Natural killer cell (primary cell): ENCODE results near the gene AMT. TPM values are rescaled to one million over a fixed set of nuclear protein-coding genes. Genes with fewer than 3 reads are reported as not detected.

ENCODE experiments used
- ATAC-seq, 3 donors: fragments of 150-1000 bp in 2 of 3; fragments of 200-7000 bp in 1 of 3; cut with Tn5 transposase; 1 replicate in 1 of 3; 2 replicates in 2 of 3; pipeline ENCODE4 v1.10.0; 2021; ENCODE audit warnings: mild to moderate bottlenecking in 2 of 3, moderate library complexity in 2 of 3
- DNase-seq, 2 donors: peaks; one replicate each; pipeline versions ENCODE4 v3.0.0 to v3.0.0-alpha.2; 2013 to 2021; ENCODE audit warnings: mixed read lengths in 1 of 2
- H3K27ac ChIP-seq: one replicate; pipeline ENCODE4 v1.5.1; 2013; ENCODE audit warnings: mild to moderate bottlenecking, low read length
- H3K27me3 ChIP-seq: one replicate; pipeline ENCODE4 v1.6.1; 2013; ENCODE audit warnings: low read length; ENCODE audit not compliant: control insufficient read depth, insufficient read depth
- H3K36me3 ChIP-seq: one replicate; pipeline ENCODE4 v1.6.1; 2013; ENCODE audit warnings: low read length; ENCODE audit not compliant: control insufficient read depth, insufficient read depth
- H3K4me1 ChIP-seq: one replicate; pipeline ENCODE4 v1.6.1; 2013; ENCODE audit warnings: low read length; ENCODE audit not compliant: control insufficient read depth, insufficient read depth
- H3K4me3 ChIP-seq: one replicate; pipeline ENCODE4 v1.5.1; 2013; ENCODE audit warnings: low read length
- H3K9me3 ChIP-seq: one replicate; pipeline ENCODE4 v1.6.1; 2013; ENCODE audit warnings: low read length; ENCODE audit not compliant: control insufficient read depth, insufficient read depth
- H3K27ac Mint-ChIP-seq, 2 donors: one replicate each; pipeline ENCODE4 v1.8.0; 2022; ENCODE audit warnings: mild to moderate bottlenecking in 2 of 2, mixed read lengths in 2 of 2, moderate library complexity in 1 of 2
- H3K27me3 Mint-ChIP-seq, 2 donors: one replicate each; pipeline ENCODE4 v1.8.0; 2022; ENCODE audit warnings: low read depth in 2 of 2, mixed read lengths in 2 of 2
- H3K36me3 Mint-ChIP-seq: one replicate; pipeline ENCODE4 v1.8.0; 2022; ENCODE audit warnings: mixed read lengths
- H3K4me1 Mint-ChIP-seq, 2 donors: one replicate each; pipeline ENCODE4 v1.8.0; 2022; ENCODE audit warnings: mixed read lengths in 2 of 2
- H3K4me3 Mint-ChIP-seq: one replicate; pipeline ENCODE4 v1.8.0; 2022; ENCODE audit warnings: mild to moderate bottlenecking, moderate library complexity, mixed read lengths
- H3K9me3 Mint-ChIP-seq, 2 donors: one replicate each; pipeline ENCODE4 v1.8.0; 2022; ENCODE audit warnings: mixed read lengths in 2 of 2
- WGBS: methylation state at CpG from one replicate; pipeline ENCODE4 v1.1.7; 2013; ENCODE audit warnings: missing lambda C conversion rate; ENCODE audit not compliant: insufficient coverage; 5-methylcytosine and 5-hydroxymethylcytosine counted together
- intact Hi-C: fragments of 100-400 bp; cut with micrococcal nuclease; formaldehyde crosslinking; loops from one replicate; pipeline ENCODE4 v1.14.2; 2022
- total RNA-seq, 4 donors: library from RNA; stranded (reverse); fragments of 120-200 nt in 1 of 4; gene quantifications; one replicate each; pipeline versions ENCODE4 v1.2.3 to v1.2.4, GENCODE V29; 2013 to 2022
- TF ChIP-seq, protein P1 (sequence below): fragments of 200-600 bp; IDR thresholded peaks from one replicate; pipeline ENCODE4 v1.8.0; 2022; ENCODE audit warnings: antibody characterized with exemption

Gene AMT
- total RNA-seq, 3 donors from 2014 or later (not counting 1 experiment from before 2014, with no cell fraction given), result 13.4 to 14.2 (median 14.0) TPM

GRCh38 chr3:49414753-49415152 is 7.5 kb downstream of the AMT start:
- peak overlapping the region; percentile 83 for H3K27ac ChIP-seq
- WGBS, result 84% methylated on average over 2 of the region's 2 CpGs
- H3K36me3 Mint-ChIP-seq, result no peaks in the 10 kb centered on the region
- H3K4me1 ChIP-seq, result peaks cover 70% of the 10 kb centered on the region
- peak overlapping the region; percentile 25 for H3K4me3 Mint-ChIP-seq
- H3K9me3 ChIP-seq, result no peaks in the 10 kb centered on the region
- no peak for ATAC-seq
- no peaks in the 10 kb centered on the region for H3K27me3 ChIP-seq
- H3K4me3 ChIP-seq, result no peak overlapping the region
- intact Hi-C loops, result no loop called here
- H3K36me3 ChIP-seq, result peaks cover 6% of the 10 kb centered on the region
- TF ChIP-seq, protein P1, sequence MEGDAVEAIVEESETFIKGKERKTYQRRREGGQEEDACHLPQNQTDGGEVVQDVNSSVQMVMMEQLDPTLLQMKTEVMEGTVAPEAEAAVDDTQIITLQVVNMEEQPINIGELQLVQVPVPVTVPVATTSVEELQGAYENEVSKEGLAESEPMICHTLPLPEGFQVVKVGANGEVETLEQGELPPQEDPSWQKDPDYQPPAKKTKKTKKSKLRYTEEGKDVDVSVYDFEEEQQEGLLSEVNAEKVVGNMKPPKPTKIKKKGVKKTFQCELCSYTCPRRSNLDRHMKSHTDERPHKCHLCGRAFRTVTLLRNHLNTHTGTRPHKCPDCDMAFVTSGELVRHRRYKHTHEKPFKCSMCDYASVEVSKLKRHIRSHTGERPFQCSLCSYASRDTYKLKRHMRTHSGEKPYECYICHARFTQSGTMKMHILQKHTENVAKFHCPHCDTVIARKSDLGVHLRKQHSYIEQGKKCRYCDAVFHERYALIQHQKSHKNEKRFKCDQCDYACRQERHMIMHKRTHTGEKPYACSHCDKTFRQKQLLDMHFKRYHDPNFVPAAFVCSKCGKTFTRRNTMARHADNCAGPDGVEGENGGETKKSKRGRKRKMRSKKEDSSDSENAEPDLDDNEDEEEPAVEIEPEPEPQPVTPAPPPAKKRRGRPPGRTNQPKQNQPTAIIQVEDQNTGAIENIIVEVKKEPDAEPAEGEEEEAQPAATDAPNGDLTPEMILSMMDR, result no peak
- no peaks in the 10 kb centered on the region for H3K9me3 Mint-ChIP-seq
- no peaks in the 10 kb centered on the region for H3K27me3 Mint-ChIP-seq
- H3K27ac Mint-ChIP-seq, result peak overlapping the region; percentile 97 to 99
- peaks cover 63 to 71% of the 10 kb centered on the region in 2 donors for H3K4me1 Mint-ChIP-seq
- DNase-seq, result no peak

DNA sequence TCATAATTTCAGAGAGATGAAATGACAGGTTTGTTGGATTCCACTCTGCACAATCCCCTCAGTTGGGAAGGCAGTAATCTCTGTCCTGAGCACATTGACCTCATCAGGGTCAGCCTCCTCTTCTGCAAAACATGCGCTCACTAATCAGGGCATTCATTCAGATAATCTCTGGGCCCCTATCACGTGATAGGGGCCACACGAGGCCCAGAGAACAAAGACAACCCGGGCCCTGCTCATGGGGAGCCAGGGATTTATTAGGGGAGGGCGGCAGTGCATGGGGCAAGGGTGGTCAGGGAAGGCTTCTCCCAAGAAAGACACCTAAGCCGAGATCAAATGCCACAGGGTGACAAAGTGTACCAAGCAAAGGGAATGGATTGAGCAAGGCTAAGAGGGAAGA is 8.9 kb downstream of the AMT start:
- no peaks in the 10 kb centered on the region for H3K9me3 Mint-ChIP-seq
- peak overlapping the region; percentile 97 to 99 for H3K27ac Mint-ChIP-seq
- no peak for DNase-seq
- TF ChIP-seq, protein P1, result no peak
- H3K4me1 Mint-ChIP-seq, result peaks cover 63 to 71% of the 10 kb centered on the region in 2 donors
- Histone ChIP-seq H3K36me3 (peaks cover 6% of the 10 kb centered on the region), H3K27me3 (no peaks in the 10 kb centered on the region), H3K27ac (peak overlapping the region; percentile 90), H3K4me3 (no peak overlapping the region), H3K9me3 (no peaks in the 10 kb centered on the region), H3K4me1 (peaks cover 72% of the 10 kb centered on the region)
- H3K27me3 Mint-ChIP-seq, result no peaks in the 10 kb centered on the region
- no peak for ATAC-seq
- H3K4me3 Mint-ChIP-seq, result peak overlapping the region; percentile 40
- intact Hi-C loops, result loop anchor here (2.0 kb wide), 1 partner anchor 319 kb away; the partner anchor contains the start of gene QRICH1
- WGBS, result 96% methylated on average over 6 of the region's 6 CpGs
- no peaks in the 10 kb centered on the region for H3K36me3 Mint-ChIP-seq

DNA sequence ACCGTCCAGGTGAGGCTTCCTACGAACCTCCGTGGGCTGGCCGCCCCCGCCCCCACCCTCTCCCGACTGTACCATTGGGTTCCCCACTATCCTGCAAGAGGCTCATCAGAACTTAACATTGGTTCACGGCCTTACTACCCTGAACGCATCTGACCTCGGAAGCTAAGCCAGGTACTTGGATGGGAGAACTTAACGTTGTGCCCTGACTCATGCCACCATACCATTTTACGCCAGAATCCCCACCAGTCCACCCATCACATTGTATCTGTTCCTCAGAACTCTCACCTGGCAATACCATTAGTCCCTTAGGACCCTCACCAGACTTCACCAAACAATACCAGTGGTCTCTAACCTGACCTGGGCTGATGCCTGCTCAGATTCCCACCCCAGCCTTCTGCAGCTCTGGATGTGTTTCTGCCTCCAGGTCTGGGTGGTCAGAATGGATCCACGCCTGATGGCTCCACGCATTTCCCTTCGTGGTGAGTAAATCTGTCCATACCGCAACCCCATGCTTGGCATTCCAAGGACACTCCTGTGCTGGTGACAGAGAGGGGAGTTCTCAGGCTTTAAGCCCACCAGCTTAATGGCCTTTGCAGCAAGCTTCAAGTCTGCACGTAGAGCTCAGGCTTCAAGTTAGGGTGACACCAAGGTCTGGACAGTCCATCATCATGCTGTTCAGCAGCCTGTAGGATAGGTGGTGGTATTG is 9.5 kb downstream of the AMT start:
- 27% methylated on average over 16 of the region's 16 CpGs for WGBS
- Histone ChIP-seq H3K27ac (peak overlapping the region; percentile 90), H3K27me3 (no peaks in the 10 kb centered on the region), H3K4me1 (peaks cover 70% of the 10 kb centered on the region), H3K4me3 (peak overlapping the region; percentile 77), H3K9me3 (no peaks in the 10 kb centered on the region), H3K36me3 (peaks cover 6% of the 10 kb centered on the region)
- Mint-ChIP-seq H3K36me3 (no peaks in the 10 kb centered on the region), H3K27me3 (no peaks in the 10 kb centered on the region), H3K9me3 (no peaks in the 10 kb centered on the region), H3K27ac (peak overlapping the region; percentile 97 to 99), H3K4me1 (peaks cover 64 to 70% of the 10 kb centered on the region in 2 donors), H3K4me3 (peak overlapping the region; percentile 88)
- intact Hi-C loops, result loop anchor here (1.0 to 2.0 kb wide), 3 partner anchors 17 to 318 kb away; partner anchors contain the start of genes NICN1, QRICH1 and USP4
- DNase-seq, result no peak
- TF ChIP-seq, protein P1, result no peak
- no peak for ATAC-seq
